ENCODE data around the gene ASNS. TPM values are rescaled to one million over a fixed set of nuclear protein-coding genes. Genes with fewer than 3 reads are reported as not detected.
A peak's percentile ranks its signal among the peaks of the same experiment; 100 is the strongest.
"Not testable (repeated sequence)": the region's sequence is repeated elsewhere in the genome, so short reads cannot be mapped to it uniquely, and the experiment has no call there.

Gene ASNS, protein sequence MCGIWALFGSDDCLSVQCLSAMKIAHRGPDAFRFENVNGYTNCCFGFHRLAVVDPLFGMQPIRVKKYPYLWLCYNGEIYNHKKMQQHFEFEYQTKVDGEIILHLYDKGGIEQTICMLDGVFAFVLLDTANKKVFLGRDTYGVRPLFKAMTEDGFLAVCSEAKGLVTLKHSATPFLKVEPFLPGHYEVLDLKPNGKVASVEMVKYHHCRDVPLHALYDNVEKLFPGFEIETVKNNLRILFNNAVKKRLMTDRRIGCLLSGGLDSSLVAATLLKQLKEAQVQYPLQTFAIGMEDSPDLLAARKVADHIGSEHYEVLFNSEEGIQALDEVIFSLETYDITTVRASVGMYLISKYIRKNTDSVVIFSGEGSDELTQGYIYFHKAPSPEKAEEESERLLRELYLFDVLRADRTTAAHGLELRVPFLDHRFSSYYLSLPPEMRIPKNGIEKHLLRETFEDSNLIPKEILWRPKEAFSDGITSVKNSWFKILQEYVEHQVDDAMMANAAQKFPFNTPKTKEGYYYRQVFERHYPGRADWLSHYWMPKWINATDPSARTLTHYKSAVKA
- 10 to 100 TPM in 8 of 10 donors, 1 to 10 TPM in 2; 9.5 to 25.2 (median 11.7) TPM for polyA plus RNA-seq (ENCODE audit: insufficient read length in 10 of 10)
- long read RNA-seq, donor 1, partial matches to known transcripts: 0 of 2 reads
- long read RNA-seq, donor 1, other reads (novel, unspliced or antisense): 0 of 2 reads
- long read RNA-seq, donor 2: 0 reads
- long read RNA-seq, donor 3: 0 reads
- long read RNA-seq, donor 4: 0 reads
- long read RNA-seq, donor 5, partial matches to known transcripts: 0 of 4 reads
- long read RNA-seq, donor 5, other reads (novel, unspliced or antisense): 0 of 4 reads
- long read RNA-seq, donor 6: 0 reads
- long read RNA-seq, donor 7, partial matches to known transcripts: 0 of 3 reads
- long read RNA-seq, donor 7, other reads (novel, unspliced or antisense): 0 of 3 reads
- long read RNA-seq, donor 8, partial matches to known transcripts: 0 of 1 reads
- long read RNA-seq, donor 8, other reads (novel, unspliced or antisense): 0 of 1 reads
- long read RNA-seq, donor 9: 0 reads

DNA sequence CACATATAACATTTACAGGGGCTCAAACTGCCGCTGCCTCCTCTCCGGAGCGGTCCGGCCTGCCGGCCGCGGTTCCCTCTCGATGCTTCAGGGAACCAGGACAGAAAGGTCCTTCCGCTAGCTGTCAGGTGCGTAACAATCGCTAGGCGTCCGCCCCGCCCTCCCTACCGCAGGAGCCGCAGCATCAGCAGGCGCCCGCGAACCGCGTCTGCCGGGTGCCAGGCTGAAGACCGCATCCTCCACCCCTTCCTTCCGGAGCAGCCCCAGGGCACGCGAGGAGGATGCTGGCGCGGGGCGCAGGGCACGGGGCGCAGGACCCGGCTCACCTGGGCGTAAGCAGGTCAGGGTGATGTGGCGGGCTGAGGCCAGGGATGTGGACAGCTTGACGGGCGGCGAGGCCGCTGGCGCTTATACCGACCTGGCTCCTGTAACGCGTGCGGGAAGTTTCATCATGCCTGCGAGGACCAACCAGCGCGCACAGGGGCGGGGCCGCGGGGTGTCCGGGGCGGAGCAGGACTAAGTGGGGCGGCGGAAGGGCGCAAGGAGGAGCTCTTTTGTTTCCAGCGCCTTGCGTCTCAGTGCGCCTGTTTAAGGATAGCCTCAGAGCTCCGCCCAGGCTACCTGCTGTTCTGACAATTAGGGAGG, at the start of gene ASNS:
Gene ASNS, minus strand, starts transcription at position 384 of the 645 bp plus-strand sequence. CDS start 3,252 bp downstream, outside the sequence.
- DNase-seq: peak; percentile 89 to 96 (median 92)

DNA sequence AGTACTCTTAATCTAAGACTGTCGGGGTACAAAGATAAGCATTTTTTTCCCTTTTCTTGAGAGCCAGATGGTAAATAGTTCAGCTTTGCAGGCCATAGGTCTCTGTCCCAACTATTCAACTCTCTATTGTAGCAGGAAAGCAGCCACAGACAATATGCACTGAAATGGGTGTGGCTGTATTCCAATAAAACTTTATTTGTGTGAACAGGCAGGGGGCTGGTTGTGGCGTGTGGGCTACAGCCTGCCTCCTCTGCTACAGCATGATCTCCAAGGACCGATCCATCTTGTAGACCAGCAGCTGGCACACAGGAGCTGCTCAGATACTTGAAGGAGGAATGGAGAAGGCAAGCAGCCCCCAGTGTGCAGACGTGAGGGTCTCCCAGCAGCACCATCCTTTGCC, 49.0 kb upstream of the ASNS start:
- DNase-seq: not testable (repeated sequence)

DNA sequence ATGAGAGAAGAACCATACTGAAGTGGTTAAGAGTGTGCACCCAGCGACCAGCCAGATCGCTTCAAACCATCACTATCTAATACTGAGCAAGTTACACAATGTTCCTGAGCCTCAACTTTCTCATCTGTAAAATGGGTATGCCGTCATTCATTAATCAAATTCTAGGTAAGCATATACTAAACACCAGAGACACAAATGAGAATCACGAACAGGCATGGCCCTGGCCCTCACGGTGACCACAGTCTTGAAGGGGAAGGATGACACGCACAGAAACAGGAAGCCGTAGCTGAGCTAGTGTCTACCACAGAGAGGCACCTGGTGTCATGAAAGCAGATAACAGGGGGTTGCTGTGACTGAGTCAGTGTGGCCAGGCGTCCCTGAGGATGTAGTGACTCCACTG, 43.1 kb upstream of the ASNS start:
- not testable (repeated sequence) for DNase-seq

DNA sequence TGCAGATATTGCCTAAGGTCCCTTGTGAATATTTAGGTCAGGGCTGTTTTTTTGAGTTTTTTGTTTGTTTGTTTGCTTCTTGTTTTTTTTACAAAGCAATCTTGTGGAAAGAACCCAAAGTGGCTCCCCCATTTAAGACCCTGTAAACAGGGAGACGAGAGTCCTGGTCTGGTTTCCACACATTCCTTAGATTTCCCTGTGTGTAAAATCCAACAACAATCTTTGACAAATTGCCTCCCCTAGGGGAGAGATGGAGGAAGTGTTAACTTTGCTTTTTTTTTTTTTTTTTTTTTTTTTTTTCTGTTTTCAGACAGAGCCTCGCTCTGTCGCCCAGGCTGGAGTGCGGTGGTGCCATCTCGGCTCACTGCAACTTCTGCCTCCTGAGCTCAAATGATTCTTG, 40.1 kb upstream of the ASNS start:
- DNase-seq: not testable (repeated sequence)

DNA sequence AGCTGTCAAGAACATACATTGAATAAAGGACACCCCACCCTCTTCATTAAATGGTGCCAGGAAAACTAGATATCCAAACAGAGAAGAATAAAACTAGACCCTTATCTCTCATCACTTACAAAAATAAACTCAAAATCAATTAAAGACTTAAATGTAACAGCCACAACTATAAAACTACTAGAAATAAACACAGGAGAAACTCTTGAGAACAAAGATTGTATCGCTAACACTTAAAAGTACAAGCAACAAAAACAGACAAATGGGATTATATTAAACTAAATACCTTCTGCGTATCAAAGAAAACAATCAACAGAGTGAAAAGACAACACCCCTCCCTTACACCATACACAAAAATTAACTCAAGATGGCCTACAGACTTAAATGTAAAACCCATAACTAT, 24.7 kb upstream of the ASNS start:
- not testable (repeated sequence) for DNase-seq

DNA sequence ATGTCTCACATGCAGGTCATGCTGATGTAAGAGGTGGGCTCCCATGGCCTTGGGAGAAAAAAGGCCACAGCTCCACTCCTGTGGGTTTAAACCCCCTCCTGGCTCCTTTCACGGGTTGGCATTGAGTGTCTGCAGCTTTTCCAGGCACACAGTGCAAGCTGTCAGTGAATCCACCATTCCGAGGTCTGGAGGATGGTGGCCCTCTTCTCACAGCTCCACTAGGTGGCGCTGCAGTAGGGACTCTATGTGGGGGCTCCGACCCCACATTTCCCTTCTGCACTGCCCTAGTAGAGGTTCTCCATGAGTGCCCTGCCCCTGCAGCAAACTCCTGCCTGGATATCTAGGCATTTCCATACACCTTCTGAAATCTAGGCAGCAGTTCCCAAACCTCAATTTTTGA, 19.5 kb upstream of the ASNS start:
- not testable (repeated sequence) for DNase-seq

DNA sequence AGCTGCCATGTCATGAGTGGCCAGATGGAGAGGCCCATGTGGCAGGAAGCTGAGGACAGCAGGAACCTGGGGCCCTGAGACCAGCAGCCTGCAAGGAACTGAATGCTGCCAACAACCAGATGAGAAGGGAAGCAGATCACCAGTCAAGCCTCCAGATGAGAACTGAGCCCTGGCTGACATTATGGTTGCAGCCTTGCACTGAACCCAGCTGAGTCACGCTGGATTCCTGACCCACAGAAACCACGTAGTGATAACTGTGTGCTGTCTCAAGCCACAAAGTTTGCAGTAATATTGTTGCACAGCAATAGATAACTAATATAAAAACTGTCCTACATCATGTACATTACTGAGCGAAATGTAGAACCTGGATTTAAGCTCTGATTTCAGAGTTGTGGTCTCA, 7.3 kb upstream of the ASNS start:
- DNase-seq: not testable (repeated sequence)

DNA sequence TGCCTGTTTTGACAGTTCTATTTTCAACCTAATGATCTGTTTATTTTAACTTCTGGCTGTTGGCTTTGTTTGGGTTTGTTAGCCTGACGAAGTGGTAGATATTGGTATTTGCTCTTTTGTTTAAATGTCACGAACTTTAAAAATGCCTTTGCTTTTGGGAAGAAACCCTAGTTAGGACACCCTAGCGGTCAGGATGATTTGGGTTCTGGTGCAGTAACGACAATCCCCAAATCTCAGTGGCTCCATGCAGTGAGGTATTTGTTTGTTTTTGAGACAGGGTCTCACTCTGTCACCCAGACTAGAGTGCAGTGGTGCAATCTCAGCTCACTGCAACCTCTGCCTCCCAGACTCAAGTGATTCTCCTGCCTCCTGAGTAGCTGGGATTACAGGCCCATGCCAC, 2.7 kb upstream of the ASNS start:
- not testable (repeated sequence) for DNase-seq

DNA sequence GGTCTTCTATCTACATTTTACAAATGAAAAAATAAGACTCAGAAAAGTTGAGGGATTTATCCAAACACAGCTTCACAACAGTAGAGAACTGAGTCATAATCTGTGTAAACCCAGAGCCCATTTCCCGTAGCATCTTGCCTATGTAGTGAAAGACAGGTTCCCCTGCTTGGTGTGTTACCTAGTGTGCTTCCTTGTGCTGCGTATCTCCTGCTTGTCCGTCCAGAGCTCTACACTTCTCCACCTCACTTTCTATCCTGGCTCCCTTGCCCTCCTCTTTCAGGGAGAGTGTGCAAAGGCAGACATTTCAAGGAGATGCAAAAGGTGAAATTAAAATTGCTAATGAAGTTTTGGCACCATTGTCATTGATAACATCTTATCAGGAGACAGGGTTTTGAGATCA, 1.4 kb upstream of the ASNS start:
- no peak for DNase-seq

DNA sequence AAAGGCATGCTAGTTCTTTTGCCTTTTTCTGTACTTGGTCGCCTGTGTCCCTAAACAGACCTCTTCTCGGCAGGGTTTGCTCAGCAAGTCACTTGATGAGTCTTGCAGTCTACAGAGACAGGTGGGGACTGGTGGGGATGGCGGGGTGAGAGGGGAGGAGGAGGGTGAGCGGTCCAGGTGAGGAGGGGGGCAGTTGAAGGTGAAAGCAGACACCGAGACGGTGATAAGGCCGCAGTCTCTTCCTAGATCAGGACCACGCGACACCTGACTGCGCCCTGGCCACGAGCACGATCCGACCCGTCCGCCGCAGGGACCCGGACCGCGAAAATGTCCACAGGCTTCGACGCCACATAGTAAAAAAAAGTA, 566 bp downstream of the ASNS start:
- no peak for DNase-seq

DNA sequence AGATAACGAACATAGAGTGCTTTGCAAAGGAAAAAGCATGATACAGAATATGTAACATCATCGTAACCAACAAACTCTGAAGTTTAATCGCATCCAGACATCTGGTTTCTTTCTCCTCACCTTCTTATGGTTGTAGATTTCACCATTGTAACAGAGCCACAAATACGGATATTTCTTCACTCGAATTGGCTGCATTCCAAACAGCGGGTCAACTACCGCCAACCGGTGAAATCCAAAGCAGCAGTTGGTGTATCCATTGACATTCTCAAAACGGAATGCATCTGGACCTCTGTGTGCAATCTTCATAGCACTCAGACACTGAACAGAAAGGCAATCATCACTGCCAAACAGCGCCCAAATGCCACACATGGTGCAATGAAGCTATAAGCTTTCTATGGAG, 3.4 kb downstream of the ASNS start:
- no peak for DNase-seq

DNA sequence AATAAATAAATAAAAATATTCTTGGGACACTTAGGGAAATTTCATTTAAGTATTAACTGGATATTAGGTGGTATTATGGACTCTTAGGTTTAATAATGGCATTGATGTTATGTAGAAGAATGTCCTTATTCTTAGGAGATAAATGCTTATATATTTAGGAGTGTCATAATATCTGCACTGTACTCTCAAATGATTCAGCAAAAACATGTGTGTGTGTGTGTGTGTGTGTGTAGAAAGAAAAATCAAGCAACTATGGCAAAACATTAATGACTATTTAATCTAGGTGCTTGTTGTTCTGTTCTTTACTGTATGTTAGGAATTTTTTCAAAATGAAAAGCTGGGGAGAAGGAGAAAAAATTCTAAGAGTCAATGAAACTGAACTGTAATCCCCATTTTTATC, 3.9 kb downstream of the ASNS start:
- no peak for DNase-seq

DNA sequence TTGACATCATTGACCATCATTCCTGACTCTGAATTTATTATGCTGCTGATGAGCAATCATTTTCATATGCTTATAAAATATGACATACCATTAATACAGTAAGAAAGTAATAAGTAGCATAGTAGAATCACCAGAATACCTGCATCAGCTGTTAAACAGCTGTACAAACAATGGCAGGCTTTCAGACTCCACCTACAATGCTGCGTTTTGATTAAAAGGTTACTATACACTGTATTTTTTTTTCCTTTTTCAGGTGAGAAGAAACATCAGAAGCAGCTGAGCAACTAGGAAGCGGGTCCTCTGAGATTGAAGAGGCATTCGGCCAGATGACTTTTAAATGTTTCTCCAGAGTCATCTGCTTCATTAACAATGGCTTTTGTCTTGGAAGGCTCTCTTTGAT, 7.1 kb downstream of the ASNS start:
- no peak for DNase-seq

DNA sequence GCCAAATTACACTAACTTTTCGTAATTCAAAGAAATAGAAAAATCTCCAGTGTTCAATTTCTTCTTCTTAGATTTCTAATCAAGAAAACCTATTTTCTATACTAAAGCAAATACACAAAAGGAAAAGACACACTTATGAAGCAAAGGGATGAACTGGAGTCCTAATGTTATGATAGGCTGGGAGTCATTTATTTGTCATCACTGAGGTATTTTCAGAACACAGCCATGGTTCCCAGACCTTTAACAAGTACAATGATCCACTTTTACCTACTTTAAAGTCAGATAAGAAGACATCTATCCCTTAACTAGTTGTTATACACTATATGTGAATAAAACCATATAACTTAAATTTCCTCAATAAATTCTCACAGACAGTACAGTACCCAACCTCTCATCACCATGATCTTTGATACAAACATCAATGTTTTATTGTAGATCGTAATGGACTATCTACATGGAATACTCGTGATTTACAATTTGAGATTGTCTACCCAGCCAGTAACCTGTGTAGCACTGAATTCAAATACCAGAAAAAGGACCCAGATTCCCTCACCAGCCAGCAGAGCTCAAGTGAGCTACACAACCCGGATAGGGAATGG, 12.5 kb downstream of the ASNS start:
- DNase-seq: no peak

DNA sequence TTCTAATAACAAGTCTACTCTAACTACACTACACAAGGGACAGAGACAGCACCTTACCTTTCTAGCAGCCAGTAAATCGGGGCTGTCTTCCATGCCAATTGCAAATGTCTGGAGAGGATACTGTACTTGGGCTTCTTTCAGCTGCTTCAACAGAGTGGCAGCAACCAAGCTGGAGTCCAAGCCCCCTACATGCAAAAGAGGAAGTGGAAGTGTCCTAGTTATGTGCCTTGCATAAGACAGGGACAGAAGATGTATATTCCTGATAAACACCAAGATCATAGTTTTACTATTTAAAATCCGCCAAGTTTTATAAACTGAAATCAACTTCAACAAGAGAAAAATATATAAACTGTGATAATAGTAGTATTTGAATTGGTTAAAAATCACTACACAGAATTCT, 14.0 kb downstream of the ASNS start:
- no peak for DNase-seq

DNA sequence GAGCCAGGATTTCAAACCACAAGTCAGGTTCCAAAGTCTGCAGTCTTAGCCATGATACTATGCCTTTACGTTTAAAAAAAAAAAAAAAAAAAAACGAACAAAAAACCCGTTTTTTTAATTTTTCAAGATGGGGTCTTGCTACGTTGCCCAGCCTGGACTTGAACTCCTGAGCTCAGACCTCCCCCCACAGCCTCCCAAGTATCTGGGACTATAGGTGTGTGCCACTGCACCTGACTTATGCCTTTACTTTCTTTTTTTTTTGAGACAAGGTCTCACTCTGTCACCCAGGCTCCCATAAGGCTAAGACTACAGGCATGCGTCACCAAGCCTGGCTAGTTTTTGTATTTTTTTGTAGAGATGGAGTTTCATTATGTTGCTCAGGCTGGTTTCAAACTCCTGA, 14.7 kb downstream of the ASNS start:
- no peak for DNase-seq

DNA sequence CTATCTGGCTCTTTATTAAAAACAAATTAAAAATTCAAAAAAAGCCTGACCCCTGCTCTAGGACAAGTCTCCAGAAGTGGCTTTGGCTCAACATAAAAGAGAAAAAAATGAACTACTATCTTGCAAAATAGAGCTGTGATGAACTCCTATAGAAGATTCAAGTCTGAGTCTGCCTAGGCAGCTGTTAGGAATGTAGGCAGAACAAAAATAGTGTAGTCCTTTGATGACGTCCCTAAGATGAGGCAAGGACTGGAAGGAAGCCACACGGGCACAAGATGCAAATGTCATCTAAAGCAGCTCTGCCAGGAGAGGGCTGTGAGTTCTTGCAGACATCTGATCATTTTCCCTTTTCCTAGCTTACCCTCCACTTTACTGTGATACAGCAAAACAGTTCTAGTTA, 20.5 kb downstream of the ASNS start:
- DNase-seq: no peak

DNA sequence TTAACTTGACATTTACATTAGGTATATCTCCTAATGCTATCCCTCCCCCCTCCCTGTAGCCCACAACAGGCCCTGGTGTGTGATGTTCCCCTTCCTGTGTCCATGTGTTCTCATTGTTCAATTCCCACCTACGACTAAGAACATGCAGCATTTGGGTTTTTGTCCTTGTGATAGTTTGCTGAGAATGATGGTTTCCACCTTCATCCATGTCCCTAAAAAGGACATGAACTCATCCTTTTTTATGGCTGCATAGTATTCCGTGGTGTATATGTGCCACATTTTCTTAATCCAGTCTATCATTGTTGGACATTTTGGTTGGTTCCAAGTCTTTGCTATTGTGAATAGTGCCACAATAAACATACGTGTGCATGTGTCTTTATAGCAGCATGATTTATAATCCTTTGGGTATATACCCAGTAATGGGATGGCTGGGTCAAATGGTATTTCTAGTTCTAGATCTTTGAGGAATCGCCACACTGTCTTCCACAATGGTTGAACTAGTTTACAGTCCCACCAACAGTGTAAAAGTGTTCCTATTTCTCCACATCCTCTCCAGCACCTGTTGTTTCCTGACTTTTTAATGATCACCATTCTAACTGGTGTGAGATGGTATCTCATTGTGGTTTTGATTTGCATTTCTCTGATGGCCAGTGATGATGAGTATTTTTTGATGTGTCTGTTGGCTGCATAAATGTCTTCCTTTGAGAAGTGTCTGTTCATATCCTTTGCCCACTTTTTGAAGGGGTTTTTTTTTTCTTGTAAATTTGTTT, 21.8 kb downstream of the ASNS start:
- DNase-seq: not testable (repeated sequence)

DNA sequence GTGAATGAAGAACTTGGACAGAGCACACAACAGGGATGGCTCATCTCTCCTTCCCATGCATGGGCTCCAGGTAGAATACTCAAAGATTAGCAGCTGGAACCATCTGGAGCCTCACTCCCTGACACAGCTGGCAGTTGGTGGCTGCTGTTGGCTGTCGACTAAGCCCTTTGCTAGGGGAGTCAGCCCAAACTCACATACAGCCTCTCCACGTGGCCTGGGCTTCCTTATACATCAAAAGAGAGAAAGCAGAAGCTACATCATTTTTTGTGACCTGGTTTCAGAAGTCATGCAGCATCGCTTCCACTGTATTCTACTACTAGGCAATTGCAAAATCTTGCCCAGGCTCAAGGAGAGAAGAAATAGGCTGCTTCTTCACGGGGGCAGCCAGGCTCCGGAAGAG, 24.4 kb downstream of the ASNS start:
- DNase-seq: no peak

DNA sequence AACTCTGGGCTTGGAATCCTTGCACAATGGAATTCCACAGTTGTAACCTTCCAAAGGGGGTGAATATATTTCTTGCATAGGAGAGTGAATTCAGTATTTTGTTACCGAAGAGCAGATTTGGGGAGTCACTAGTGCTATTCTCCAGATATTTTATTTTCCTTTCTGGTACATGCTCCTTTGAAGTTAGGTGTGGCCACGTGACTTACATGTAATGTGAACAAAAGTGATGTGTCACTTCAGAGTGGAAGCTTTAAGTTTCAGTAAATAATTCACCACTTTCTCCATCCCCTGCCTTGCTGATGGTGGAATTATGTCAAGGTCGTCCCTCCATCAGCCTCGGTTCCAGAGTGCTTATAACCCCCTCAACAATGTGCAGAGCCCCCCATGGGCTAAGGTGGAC, 25.3 kb downstream of the ASNS start:
- no peak for DNase-seq
